ENCODE measurements around the gene ARF1.

DNA sequence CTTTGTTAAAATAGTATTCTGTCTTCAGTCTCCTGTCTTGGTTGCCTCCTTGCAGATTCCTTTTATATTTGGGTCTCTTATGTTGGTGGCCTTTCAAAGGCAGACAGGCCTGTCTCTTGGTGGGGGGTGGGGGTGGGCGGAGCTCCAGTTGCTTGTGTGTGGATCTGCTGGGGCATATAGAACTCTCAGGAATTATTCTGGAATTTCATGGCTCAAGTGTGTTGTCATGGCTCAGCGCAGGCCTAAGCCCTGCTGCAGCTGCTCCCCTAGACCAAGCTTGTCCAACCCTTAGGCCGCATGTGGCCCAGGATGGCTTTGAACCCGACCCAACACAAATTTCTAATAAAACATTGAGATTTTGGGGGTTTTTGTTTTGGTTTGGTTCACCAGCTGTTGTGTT, 12.7 kb downstream of the ARF1 start:
- TF ChIP-seq TAF1 (IDR thresholded peaks at IDR 0.05; ENCODE audit: borderline replicate concordance, low read depth, low read length), result no peak
- no peak for TF ChIP-seq POLR2AphosphoS5 (IDR thresholded peaks at IDR 0.05; ENCODE audit: low read depth, low read length)
- no peak for TF ChIP-seq POLR2A (IDR thresholded peaks at IDR 0.05; ENCODE audit: low read depth, low read length)

Data from GM12892 (cell line).